Measurements from ENCODE around the gene E2F2.

GRCh38 chr1:23489842-23490241, 41.2 kb downstream of the E2F2 start:
- no peak for TF ChIP-seq CTCF (optimal IDR thresholded peaks at IDR 0.05 in 1 of 3, IDR thresholded peaks at IDR 0.05 in 1 of 3, conservative IDR thresholded peaks at IDR 0.05 in 1 of 3; ENCODE audit: extremely low read depth in 1 of 3, insufficient read depth in 2 of 3, low read length in 3 of 3)
- no peak for TF ChIP-seq EZH2 (IDR thresholded peaks at IDR 0.05; ENCODE audit: low read length)

Measured in keratinocyte (primary cell).